WI38 (cell line): ENCODE results near the gene PREB.
A peak's percentile ranks its signal among the peaks of the same experiment; 100 is the strongest.
"Not testable (repeated sequence)": the region's sequence is repeated elsewhere in the genome, so short reads cannot be mapped to it uniquely, and the experiment has no call there.

ENCODE experiments used
- H3K4me3 ChIP-seq: 2 replicates; pipeline ENCODE4 v1.5.1; 2011; ENCODE audit warnings: low read depth, mild to moderate bottlenecking, control low read depth, low read length
- CTCF ChIP-seq: IDR thresholded peaks from 2 replicates; pipeline ENCODE4 v1.5.1; 2012; ENCODE audit warnings: low read depth, mild to moderate bottlenecking, control low read depth, low read length

The PREB gene

GRCh38 chr2:27123302-27124150, 10.9 kb downstream of the PREB start, which contains the start of gene ABHD1:
Gene ABHD1 (plus strand): TSS chr2:27123815. CDS start chr2:27123949, 134 bp downstream.
- peak within 1 kb of the TSS; percentile 53 for H3K4me3 ChIP-seq
- no peak for TF ChIP-seq CTCF

- TF ChIP-seq CTCF, result no peak
- H3K4me3 ChIP-seq, result no peak overlapping the region
Observed at GRCh38 chr2:27122791-27123190, 11.6 kb downstream of the PREB start.

- no peak for TF ChIP-seq CTCF
- H3K4me3 ChIP-seq, result no peak overlapping the region
Observed at GRCh38 chr2:27121906-27122305, 12.5 kb downstream of the PREB start.

- H3K4me3 ChIP-seq, result not testable (repeated sequence)
Observed at GRCh38 chr2:27119330-27119670, 15.1 kb downstream of the PREB start.

- 0 out of 2 replicates have a peak within 1 kb of the TSS, but pooled peaks have one; percentile 9 for H3K4me3 ChIP-seq
Observed at GRCh38 chr2:27118525-27119329, 15.7 kb downstream of the PREB start, which contains the start of gene CGREF1. Gene CGREF1 (minus strand): TSS chr2:27119128. CDS start chr2:27104366, 14,762 bp downstream.

GRCh38 chr2:27117995-27118524, 16.4 kb downstream of the PREB start:
- no peak for TF ChIP-seq CTCF
- H3K4me3 ChIP-seq, result no peak overlapping the region

More at GRCh38 chr2:27118525-27119329, 15.7 kb downstream of the PREB start, which contains the start of gene CGREF1:
- TF ChIP-seq CTCF, result no peak

- TF ChIP-seq CTCF, result no peak
- H3K4me3 ChIP-seq, result no peak overlapping the region
Observed at GRCh38 chr2:27115519-27115918, 18.9 kb downstream of the PREB start.

- not testable (repeated sequence) for H3K4me3 ChIP-seq
Observed at GRCh38 chr2:27111392-27112078, 22.9 kb downstream of the PREB start.

- H3K4me3 ChIP-seq, result not testable (repeated sequence)
Observed at GRCh38 chr2:27110603-27111352, 23.7 kb downstream of the PREB start.
